ENCODE measurements around the gene MIPOL1. TPM values are rescaled to one million over a fixed set of nuclear protein-coding genes. Genes with fewer than 3 reads are reported as not detected.

Gene MIPOL1
- total and polyA plus RNA-seq, 2 of the 13 experiments (the other 11 are each of a cell fraction or from before 2014, with no cell fraction given) = 8.6 to 34.2 TPM

DNA sequence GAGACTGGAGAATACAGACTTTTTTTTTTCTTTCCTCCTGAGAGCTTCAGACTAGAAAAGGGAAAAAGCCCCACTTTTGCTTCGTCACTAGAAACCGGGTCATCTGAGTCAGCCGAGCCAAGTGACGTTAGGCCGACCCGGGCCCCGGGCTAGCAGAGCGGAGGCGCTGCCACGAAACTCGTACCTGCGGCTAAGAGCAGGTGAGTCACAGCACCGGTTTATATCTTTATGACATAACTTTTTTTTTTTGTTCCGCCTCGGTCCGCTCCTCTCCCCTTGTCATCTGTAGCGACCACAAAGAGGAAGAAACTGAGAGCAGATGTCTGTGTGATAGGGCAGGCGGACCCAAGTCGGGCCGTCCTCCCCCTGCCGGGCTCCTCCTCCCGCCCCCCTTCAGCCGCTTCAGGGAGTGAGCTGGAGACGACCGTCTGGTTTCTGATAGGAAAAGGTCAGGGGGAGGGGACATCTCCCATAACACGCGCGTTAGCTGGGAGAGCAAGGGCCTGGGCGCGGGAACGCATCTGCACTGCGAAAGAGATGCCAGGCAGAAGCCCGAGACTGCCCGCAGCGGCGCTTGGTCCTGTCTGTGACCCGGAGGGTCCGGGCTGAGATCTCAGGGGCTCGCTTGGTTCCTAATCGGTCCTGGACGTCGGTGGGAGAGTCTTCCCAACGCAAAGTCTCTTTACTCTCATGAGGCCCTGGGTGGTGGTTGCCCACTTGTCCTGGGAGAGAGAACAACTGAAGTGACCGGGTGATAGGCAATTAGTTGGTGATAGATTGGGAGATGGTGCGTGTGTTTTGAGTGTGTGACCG is 398.3 kb downstream of the MIPOL1 start (continued):
- TF ChIP-seq THAP8 (CRISPR knock-in tag; IDR thresholded peaks at IDR 0.05; ENCODE audit: borderline replicate concordance) = 0 out of 2 replicates have a peak, but pooled peaks have one; percentile 70
- TF ChIP-seq BORCS8-MEF2B (CRISPR knock-in tag; IDR thresholded peaks at IDR 0.05) = peak; percentile 97
- TF ChIP-seq SRSF9 (IDR thresholded peaks at IDR 0.05; ENCODE audit: borderline replicate concordance, insufficient read depth, low read depth, low read length, poor library complexity, severe bottlenecking) = no peak
- TF ChIP-seq, protein P1, sequence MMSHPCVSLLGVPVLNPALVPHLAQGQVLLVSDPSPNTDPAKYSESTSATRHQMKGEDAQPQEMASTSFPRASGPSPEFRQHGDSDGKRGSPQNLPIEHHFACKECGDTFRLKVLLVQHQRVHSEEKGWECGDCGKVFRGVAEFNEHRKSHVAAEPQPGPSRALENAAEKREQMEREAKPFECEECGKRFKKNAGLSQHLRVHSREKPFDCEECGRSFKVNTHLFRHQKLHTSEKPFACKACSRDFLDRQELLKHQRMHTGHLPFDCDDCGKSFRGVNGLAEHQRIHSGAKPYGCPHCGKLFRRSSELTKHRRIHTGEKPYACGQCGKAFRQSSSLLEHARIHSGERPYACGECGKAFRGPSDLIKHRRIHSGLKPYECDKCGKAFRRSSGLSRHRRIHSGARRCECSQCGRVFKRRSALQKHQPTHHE (CRISPR knock-in tag; IDR thresholded peaks at IDR 0.05; ENCODE audit: borderline replicate concordance) = peak; percentile 91; the same call in 1 of the 2 replicates
- TF ChIP-seq GATAD1 (CRISPR knock-in tag; IDR thresholded peaks at IDR 0.05) = peak; percentile 75
- TF ChIP-seq HINFP (CRISPR knock-in tag; IDR thresholded peaks at IDR 0.05; ENCODE audit: low read depth) = peak; percentile 96
- TF ChIP-seq ELK4 (CRISPR knock-in tag; IDR thresholded peaks at IDR 0.05; ENCODE audit: borderline replicate concordance) = peak; percentile 45; the same call in 1 of the 2 replicates
- TF ChIP-seq ZNF713 (CRISPR knock-in tag; IDR thresholded peaks at IDR 0.05) = no peak; the same call in 1 of the 2 replicates
- TF ChIP-seq ZBTB26 (CRISPR knock-in tag; IDR thresholded peaks at IDR 0.05; ENCODE audit: borderline replicate concordance) = peak; percentile 67
- TF ChIP-seq KDM5B (CRISPR knock-in tag; IDR thresholded peaks at IDR 0.05; ENCODE audit: borderline replicate concordance) = peak; percentile 94
- peak; percentile 96; the same call in 1 of the 2 replicates for TF ChIP-seq RFXANK (CRISPR knock-in tag; IDR thresholded peaks at IDR 0.05)
- TF ChIP-seq ZNF788 (CRISPR knock-in tag; IDR thresholded peaks at IDR 0.05; ENCODE audit: borderline replicate concordance) = peak; percentile 94
- TF ChIP-seq ZSCAN30 (CRISPR knock-in tag; IDR thresholded peaks at IDR 0.05) = 0 out of 2 replicates have a peak, but pooled peaks have one; percentile 60
- peak; percentile 64 for TF ChIP-seq ELF1 (CRISPR knock-in tag; IDR thresholded peaks at IDR 0.05)
- TF ChIP-seq, protein P2, sequence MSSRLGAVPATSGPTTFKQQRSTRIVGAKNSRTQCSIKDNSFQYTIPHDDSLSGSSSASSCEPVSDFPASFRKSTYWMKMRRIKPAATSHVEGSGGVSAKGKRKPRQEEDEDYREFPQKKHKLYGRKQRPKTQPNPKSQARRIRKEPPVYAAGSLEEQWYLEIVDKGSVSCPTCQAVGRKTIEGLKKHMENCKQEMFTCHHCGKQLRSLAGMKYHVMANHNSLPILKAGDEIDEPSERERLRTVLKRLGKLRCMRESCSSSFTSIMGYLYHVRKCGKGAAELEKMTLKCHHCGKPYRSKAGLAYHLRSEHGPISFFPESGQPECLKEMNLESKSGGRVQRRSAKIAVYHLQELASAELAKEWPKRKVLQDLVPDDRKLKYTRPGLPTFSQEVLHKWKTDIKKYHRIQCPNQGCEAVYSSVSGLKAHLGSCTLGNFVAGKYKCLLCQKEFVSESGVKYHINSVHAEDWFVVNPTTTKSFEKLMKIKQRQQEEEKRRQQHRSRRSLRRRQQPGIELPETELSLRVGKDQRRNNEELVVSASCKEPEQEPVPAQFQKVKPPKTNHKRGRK (CRISPR knock-in tag; IDR thresholded peaks at IDR 0.05) = peak; percentile 79; the same call in 1 of the 2 replicates
- 0 out of 2 replicates have a peak, but pooled peaks have one; percentile 40 for TF ChIP-seq ETV5 (CRISPR knock-in tag; IDR thresholded peaks at IDR 0.05; ENCODE audit: borderline replicate concordance)
- peak; percentile 10; the same call in 1 of the 2 replicates for TF ChIP-seq SOX13 (IDR thresholded peaks at IDR 0.05)
- TF ChIP-seq SOX13 (CRISPR knock-in tag; conservative IDR thresholded peaks at IDR 0.05 in 1 of 2, IDR thresholded peaks at IDR 0.05 in 1 of 2) = peak in 1 of 2 experiments; percentile 72; a peak in 2 of 4 replicates
- TF ChIP-seq REPIN1 (CRISPR knock-in tag; IDR thresholded peaks at IDR 0.05; ENCODE audit: borderline replicate concordance, low read depth) = peak; percentile 82
- peak; percentile 59; the same call in 1 of the 2 replicates for TF ChIP-seq PHF20 (CRISPR knock-in tag; IDR thresholded peaks at IDR 0.05)
